GM10248 (cell line): ENCODE data around the gene PRODH.
"Not testable (repeated sequence)": the region's sequence is repeated elsewhere in the genome, so short reads cannot be mapped to it uniquely, and the experiment has no call there.

ENCODE experiments used
- CTCF ChIA-PET: fragments of 300-600 bp; sonication (Branson Sonifier 250); formaldehyde crosslinking; extraction: SDS; loops from one replicate; lab custom pipeline; 2021; ENCODE audit warnings: antibody characterized with exemption; lab: Yijun Ruan, JAX
- POLR2A ChIA-PET: fragments of 350-650 bp; sonication (Branson Sonifier 250); formaldehyde crosslinking; extraction: SDS; loops from one replicate; lab custom pipeline; 2020; ENCODE audit warnings: antibody characterized with exemption; lab: Yijun Ruan, JAX
- DNase-seq: peaks from one replicate; pipeline ENCODE4 v3.0.0; 2012; ENCODE audit errors: extremely low spot score
- CTCF ChIP-seq: IDR thresholded peaks from 2 replicates; pipeline ENCODE4 v1.5.1; 2012; ENCODE audit warnings: mild to moderate bottlenecking, low read depth; ENCODE audit errors: extremely low read depth, missing control alignments, control extremely low read depth

The PRODH gene

GRCh38 chr22:18971321-18971751, 35.2 kb upstream of the PRODH start:
- CTCF ChIA-PET = no interaction called here
- no peak for TF ChIP-seq CTCF
- DNase-seq = no peak
- POLR2A ChIA-PET = no interaction called here

GRCh38 chr22:18970948-18971315, 34.8 kb upstream of the PRODH start:
- no peak for DNase-seq
- TF ChIP-seq CTCF = no peak
- CTCF ChIA-PET = no interaction called here
- POLR2A ChIA-PET = no interaction called here

- no peak for TF ChIP-seq CTCF
- CTCF ChIA-PET = no interaction called here
- POLR2A ChIA-PET = no interaction called here
- DNase-seq = no peak
Measured at GRCh38 chr22:18970176-18970947, 34.3 kb upstream of the PRODH start.

- POLR2A ChIA-PET, DNase-seq: not testable (repeated sequence)
- CTCF ChIA-PET = interaction anchor here (0.8 kb wide), 1 partner anchor 63 kb away, joined by 3 read pairs; the partner anchor contains the start of gene DGCR6
Measured at GRCh38 chr22:18969158-18969942, 33.3 kb upstream of the PRODH start.

- no peak for DNase-seq
- CTCF ChIA-PET = no interaction called here
- POLR2A ChIA-PET = no interaction called here
- TF ChIP-seq CTCF = no peak
Measured at GRCh38 chr22:18968011-18968749, 32.1 kb upstream of the PRODH start.

GRCh38 chr22:18967391-18968010, 31.4 kb upstream of the PRODH start:
- DNase-seq, CTCF ChIA-PET, POLR2A ChIA-PET: not testable (repeated sequence)

GRCh38 chr22:18966748-18967147, 30.7 kb upstream of the PRODH start:
- POLR2A ChIA-PET = no interaction called here
- no peak for DNase-seq

More at GRCh38 chr22:18966748-18967147, 30.7 kb upstream of the PRODH start:
- CTCF ChIA-PET = no interaction called here
- no peak for TF ChIP-seq CTCF
